GM04504 (cell line): ENCODE data around the gene SLC2A3.
"Not testable (repeated sequence)": the region's sequence is repeated elsewhere in the genome, so short reads cannot be mapped to it uniquely, and the experiment has no call there.

ENCODE experiments used
- DNase-seq: peaks from one replicate; pipeline ENCODE4 v3.0.0-alpha.2; 2012; ENCODE audit warnings: low read depth

SLC2A3 gene

DNA sequence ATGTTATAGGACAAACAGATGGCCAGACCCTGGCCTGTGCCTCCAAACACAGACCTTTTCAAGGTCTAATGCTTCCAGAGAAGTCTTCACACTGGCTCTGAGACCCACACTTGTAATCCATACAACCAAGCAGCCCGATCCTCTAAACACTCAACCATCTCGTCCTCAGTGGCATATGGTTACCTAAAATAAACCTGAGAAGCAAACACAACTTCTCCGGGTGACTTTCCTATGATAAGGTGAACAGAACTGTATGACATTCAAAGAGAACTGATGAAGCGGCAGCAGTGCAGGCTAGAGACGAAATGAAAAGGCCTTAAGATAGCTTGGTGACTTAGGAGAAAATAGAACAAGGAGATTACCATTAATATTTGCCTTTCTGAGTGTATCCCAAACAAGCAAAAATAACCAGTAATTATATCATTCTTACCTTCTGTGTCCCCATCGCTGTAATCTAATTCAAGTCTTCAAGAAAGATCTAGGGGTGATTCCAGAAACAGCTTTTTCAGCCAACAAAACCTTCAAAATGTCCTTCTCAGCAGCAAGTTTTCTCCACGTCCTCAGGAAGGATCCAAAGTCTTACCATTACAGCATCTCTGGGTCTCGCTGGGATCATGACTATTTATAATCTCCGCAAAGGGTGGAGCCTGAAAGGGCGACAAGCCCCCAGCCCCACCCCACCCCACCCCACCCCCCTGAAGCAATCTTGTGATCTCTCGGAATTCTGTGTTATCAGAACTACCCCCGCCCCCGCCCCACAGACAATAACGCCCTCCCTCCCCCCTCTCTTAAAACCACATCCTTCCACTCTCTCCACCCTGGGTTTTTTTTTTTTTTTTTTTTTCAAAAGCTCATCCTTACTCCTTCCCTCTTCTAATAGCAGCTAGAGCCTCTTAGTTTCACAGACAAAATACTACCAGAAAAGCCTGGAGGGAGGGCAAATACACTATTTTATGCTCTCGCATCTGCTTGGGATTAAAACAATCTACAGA lies at the start of gene SLC2A3:
TSS of gene SLC2A3 (minus strand) at position 598 of the 992 bp plus-strand sequence. CDS start at position 445, 153 bp downstream.
- DNase-seq = peak; percentile 88

DNA sequence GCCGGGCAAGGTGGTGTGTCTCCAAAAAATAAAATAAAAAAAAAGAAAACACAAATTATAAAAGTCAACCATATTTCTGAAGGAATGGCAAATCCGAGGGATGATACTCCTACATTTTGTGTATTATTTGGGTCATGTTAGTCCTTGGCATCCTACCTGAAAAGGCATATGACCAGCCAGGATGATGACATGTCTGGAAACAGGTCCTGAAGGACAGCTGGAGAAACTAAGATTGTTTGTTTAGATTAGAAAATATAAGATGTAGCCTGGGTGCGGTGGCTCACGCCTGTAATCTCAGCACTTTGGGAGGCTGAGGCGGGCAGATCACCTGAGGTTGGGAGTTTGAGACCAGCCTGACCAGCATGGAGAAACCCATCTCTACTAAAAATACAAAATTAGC lies 48.9 kb upstream of the SLC2A3 start:
- DNase-seq = no peak

DNA sequence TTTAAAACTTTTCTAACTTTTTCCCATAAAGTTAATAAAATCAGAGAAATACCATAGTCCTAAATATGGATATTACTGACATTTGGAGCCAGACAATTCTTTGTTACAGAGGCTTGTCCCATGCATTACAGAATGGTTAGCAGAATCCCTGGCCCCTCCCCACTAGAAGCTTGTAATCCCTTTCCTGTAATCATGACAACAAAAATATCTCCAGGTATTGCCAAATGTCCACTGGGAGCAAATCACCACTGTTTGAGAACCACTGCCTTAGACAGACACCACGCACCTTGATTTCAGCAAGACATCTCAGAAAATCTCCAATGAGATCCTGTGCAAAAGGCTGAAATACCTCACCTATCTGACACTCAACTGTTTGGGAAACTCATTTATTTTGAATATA lies 47.5 kb upstream of the SLC2A3 start:
- DNase-seq = not testable (repeated sequence)

DNA sequence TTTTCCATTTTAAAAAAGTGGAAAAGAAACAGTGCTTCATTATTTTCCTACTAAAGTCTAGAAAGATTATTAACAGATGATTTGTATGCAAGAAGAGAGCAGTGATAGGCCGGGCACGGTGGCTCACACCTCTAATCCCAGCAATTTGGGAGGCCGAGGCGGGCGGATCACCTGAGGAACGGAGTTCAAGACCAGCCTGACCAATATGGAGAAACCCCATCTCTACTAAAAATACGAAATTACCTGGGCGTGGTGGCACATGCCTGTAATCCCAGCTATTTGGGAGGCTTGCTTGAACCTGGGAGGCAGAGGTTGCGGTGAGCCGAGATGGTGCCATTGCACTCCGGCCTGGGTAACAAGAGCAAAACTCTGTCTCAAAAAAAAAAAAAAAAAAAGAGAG lies 47.0 kb upstream of the SLC2A3 start:
- DNase-seq = not testable (repeated sequence)

DNA sequence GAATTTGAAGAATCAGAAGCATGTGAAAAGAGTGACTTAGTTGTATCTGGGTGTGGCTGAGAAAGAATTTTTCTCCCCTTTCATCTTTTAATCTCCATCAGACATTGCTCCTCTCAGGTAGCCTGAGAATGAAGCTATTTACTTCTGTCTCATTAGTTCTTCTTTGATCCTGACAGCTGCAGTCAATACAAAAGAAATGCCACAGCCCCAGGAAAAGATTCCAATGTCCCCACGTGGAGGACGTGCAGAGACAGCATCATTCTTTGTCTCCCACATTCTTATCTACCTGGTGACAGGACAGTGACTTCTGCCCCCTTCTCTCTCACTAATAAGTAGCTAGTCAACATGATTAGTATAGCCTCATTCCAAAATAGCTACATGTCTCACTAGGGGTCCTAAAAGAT lies 46.3 kb upstream of the SLC2A3 start:
- DNase-seq = not testable (repeated sequence)

DNA sequence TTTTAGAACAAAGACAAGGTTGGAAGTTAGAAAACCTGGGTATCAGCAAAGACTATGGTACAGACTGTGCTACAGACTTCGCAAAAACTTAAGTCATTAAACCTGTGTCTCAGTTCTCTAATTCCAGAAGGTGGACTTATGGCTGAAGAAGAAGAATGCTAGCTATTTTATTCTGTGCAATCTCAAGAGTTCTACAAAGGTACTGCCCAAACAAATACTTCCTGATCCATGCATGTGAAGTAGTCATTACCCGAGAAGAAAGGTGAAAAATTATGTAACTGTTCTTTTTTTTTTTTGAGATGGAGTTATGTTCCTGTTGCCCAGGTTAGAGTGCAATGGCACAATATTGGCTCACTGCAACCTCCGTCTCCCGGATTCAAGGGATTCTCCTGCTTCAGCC lies 45.5 kb upstream of the SLC2A3 start:
- DNase-seq = no peak

DNA sequence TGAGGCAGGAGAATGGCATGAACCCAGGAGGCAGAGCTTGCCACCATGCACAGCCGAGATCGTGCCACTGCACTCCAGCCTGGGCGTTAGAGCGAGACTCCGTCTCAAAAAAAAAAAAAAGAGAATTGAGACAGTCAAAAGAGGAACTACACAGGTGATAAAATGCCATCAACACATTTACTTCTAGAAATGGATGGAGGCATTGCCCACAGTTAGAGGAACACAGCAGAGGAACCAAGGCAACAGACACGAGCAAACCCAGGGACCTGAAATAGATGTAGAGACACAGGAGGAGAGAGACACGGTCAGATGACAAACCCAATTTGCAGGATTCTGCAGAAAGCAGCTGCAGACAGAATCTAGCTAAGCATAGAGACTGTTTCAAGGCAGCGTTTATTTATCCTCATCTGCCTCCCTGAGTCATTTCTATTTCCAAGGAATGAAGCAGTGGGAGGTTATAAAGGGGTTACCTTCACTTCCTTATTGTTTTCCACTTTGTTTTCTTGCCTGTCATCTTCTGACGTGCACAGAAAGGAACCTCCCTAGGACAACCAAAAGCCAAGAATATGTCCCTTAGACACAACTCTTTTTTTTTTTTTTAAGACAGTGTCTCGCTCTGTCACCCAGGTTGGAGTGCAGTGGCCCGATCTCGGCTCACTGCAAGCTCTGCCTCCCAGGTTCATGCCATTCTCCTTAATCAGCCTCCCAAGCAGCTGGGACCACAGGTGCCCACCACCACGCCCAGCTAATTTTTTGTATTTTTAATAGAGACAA lies 41.6 kb upstream of the SLC2A3 start:
- not testable (repeated sequence) for DNase-seq

DNA sequence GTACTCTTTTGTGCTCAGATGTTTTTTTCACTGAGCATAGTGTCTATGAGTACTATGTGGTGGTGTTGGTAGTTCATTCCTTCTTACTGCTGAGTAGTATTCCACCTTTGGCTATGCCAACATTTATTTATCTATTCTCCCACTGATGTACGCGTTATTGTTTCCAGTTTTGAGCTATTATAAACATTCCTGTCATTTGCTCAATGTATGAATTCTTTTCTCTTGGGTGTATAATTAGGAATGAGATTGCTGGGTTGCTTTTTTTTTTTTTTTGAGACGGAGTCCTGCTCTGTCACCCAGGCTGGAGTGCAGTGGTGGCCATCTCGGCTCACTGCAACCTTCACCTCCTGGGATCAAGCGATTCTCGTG lies 37.5 kb upstream of the SLC2A3 start:
- no peak for DNase-seq

DNA sequence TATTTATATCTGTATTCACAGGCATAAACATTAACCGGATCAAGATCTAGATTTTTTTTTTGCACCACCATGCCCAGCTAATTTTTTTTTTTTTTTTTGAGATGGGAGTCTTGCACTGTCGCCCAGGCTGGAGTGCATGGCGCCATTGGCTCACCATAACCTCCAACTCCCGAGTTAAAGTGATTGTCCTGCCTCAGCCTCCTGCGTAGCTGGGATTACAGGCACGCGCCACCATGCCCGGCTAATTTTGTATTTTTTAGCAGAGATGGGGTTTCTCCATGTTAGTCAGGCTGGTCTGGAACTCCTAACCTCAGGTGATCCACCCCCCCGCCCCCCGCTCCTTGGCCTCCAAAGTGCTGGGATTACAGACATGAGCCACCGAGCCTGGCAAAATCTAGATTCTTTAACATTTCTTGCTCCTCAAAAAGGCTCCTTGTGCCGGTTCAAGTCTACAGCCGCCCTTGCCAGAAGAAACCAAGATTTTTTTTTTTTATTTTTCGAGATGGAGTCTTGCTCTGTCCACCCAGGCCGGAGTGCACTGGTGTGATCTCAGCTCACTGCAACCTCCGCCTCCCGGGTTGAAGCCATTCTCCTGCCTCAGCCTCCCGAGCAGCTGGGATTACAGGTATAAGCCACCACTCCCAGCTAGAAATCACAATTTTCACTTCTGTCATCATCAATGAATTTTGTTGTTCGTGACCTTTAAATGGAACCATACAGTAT lies 36.9 kb upstream of the SLC2A3 start:
- DNase-seq = no peak

DNA sequence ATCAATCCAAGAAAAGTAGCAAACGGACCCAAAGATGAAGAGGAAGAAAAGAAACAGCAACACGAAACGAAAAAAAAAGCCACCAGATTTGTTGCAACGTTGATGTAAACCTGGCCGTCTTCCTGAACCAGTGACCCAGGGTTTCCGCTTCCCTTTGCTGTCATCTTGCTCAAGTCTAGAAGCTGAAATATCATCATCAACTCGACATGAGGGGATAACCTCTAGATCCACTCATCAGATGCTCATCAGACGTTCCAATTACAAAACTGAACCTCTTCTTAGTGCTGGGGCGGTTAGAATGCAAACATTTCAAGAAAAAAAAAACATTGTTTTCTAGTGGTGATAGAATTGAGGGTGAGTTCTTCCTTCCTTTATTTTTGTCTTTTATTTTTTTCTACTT lies 36.3 kb upstream of the SLC2A3 start:
- DNase-seq = not testable (repeated sequence)

DNA sequence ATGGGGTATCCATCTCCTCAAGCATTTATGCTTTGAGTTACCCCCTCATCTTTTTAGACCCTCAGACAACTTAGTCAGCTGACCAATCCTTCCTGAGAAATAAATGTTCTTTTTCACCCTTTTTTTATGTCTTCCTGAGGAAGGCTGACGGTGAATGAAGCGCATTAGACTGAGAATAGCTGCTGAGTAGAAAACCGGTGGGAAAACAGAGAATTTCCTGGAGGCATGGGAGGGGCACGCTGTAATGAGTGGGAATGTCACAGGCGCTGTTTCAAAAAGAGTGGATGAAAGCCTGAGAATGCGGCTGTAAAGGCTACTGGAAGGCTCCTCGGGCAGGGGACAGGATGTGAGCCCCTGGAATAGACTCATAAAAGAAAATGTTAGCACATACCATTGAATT lies 35.8 kb upstream of the SLC2A3 start:
- not testable (repeated sequence) for DNase-seq

DNA sequence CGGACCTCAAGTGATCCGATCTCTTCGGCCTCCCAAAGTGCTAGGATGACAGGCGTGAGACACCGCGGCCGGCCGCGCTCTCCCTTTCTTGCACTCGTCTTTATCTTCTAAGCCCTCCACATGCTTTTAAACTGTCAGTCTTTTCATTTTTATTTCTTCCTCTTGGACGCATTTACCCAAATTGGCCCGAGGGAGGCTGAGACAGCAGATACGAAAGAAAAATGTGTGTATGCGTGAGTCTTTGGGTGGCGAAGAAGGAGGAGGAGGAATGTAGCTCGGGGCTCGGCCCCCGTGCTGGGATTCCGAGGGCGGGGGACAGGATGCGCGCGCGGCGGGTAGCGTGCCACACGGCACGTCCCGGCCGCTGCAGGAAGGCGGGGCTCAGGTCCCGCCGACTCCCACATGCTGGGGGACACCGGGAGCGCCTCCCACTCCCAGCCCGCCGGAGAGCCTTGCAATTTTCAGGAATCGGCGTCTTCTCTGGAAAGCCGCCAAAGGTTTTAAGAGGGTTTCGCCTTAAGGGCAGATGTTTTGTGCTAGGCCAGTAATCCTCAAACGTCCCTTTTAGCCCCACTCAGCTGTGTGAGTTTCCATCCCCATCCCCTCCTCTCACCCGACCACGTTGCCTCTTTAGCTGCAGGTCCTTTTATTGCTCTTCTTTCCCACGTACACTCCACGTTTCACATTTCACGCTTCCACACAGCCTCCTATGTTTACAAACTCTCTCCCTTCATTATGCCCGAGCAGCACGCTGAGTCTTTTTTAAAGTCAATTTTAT lies 34.7 kb upstream of the SLC2A3 start:
- peak; percentile 96 for DNase-seq

DNA sequence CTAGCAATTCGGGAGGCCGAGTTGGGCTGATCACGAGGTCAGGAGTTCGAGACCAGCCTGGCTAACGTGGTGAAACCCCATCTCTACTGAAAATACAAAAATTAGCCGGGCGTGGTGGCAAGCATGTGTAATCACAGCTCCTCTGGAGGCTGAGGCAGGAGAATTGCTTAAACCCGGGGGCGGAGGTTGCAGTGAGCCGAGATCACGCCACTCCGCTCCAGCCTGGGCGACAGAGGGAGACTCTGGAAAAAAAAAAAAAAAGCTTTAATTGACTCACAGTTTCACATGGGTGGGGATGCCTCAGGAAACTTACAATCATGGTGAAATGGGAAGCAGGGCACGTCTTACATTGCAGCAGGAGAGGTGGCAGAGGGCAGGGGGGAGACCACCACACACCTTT lies 30.6 kb upstream of the SLC2A3 start:
- DNase-seq = no peak

DNA sequence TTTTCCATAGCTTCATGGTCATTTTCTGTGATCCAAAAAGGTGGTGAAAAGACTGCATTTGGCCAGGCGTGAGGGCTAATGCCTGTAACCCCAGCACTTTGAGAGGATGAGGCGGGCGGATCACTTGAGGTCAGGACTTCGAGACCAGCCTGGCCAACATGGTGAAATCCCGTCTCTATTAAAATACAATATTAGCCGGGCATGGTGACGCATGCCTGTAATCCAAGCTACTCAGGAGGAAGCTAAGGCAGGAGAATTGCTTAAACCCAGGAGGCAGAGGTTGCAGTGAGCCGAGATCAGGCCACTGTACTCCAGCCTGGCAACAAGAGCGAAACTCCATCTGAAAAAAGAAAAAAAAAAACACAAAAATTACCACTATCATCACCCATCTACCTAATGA lies 28.7 kb upstream of the SLC2A3 start:
- DNase-seq = not testable (repeated sequence)

DNA sequence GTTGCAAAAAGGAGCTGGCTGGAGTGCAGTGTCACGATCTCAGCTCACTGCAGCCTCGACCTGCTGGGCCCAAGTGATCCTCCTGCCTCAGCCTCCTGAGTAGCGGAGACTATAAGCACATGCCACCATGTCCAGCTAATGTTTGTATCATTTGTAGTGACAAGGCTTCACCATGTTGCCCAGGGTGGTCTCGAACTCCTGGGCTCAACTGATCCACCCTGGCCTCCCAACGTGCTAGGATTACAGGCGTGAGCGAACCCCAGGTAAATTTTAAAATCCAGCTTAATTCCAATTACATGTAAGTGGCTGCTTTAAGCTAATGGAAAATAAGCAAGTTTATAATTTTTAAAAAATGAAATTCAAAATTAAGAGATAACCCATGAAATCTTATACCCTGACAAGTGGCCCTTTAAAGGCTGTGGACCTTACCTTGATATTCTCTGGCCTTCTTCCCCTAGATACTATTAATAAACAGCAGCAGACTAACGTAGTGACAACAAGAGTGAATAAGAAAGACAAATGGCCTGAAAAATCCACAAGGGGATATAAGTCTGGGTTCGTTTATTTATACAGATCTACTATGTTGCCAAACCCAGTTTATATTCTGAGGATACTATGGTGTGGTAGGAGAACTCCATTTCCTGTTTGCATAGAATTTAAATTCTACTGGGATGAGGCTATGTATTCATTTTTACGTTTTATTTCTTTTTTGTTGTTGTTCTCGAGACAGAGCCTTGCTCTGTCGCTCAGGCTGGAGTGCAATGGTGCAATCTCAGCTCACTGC lies 25.6 kb upstream of the SLC2A3 start:
- no peak for DNase-seq

DNA sequence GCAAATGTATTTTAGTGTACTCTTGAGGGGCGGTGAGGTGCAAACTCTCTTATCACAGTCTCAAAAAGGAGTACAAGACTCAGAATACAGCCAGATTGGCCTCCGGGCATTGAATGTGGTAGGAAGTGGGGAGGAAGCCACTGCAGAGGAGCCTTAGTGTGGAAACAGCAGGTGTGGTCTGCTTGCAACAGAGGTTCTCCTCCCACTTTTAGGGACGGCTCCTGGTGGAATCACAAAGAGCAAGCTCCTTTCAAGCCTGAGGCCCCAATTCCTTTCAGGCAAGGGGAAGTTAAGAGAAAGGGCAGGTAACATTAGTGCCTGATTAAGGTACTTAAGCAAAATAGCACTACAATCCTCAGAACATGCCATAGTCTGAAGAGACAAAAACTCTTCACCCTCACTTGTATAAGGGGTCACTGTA lies 23.7 kb upstream of the SLC2A3 start:
- no peak for DNase-seq

DNA sequence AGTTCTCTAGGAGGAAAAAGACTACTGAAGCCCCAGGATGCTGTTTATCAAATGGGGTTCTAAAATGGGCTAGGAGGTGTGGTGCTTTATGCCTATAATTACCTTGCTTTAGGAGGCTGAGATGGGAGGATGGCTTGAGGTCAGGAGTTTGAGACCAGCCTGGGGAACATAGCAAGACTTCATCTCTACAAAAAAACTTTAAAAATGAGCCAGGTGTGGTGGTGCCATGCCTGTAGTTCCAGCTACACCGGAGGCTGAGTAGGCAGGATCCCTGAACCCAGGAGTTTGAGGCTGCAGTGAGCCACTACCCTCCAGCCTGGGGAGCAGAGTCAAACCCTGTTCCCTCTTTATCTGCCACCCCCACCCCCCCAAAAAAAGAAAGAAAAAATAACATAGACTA lies 23.3 kb upstream of the SLC2A3 start:
- DNase-seq = no peak

DNA sequence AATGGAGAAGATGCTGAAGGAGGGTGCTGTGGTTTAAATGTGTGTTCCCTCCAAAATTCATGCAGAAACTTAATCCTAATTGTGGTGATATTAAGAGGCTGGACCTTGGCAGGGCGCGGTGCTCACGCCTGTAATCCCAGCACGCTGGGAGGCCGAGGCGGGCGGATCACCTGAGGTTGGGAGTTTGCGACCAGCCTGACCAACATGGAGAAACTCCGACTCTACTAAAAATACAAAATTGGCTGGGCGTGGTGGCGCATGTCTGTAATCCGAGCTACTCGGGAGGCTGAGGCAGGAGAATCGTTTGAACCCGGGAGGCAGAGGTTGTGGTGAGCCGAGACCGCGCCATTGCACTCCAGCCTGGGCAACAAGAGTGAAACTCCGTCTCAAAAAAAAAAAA lies 18.9 kb upstream of the SLC2A3 start:
- not testable (repeated sequence) for DNase-seq

DNA sequence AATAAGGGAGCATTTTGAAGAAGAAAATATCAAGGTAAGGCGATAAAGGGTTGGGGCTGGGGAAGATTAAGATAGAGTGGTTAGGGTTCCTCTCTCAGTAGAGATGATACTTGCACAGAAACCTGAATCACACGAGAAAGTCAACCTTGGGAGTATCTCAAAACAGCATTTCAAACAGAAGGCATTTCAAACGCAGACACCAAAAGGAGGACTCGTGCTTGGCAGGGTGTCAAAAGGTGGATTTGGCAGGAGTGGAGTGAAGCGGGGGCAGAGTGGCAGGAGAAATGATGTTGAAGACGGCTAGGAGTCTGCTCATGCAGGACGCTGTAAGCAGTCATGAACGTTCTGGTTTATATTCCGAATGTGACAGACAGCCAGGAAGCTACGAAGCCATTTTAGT lies 18.4 kb upstream of the SLC2A3 start:
- not testable (repeated sequence) for DNase-seq

DNA sequence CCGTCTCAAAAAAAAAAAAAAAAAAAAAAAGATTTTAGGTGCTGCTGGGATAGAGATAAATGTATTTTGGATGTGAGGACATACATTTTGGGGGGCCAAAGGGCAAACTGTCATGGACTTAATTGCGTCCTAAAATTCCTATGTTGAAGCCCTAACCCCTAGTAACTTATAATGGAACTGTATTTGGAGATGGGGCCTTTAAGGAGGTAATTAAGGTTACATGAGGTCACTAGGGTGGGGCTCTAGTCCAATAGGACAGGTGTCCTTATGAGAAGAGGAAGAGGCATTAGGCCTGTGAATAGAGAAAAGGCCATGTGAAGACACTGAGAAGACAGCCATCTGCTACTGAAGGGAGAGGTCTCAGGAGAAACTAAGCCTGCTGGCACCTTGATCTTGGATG lies 17.9 kb upstream of the SLC2A3 start:
- DNase-seq = not testable (repeated sequence)

DNA sequence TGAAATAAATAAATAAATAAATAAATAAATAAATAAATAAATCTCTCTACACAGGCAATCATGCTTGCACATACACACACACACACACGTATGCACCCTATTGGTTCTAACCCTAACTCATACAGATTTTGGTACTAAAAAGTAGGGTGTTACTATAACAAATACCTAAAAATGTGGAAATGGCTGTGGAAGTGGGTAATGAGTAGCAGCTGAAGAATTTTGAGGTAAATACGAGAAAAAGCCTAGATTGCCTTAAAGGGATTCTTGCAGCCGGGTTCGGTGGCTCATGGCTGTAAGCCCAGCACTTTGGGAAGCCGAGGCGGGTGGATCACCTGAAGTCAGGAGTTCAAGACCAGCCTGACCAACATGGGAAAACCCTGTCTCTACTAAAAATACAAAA lies 15.7 kb upstream of the SLC2A3 start:
- no peak for DNase-seq
